ENCODE results near the gene IQGAP3. TPM values are rescaled to one million over a fixed set of nuclear protein-coding genes. Genes with fewer than 3 reads are reported as not detected.

The IQGAP3 gene
- total and polyA plus RNA-seq, 9 donors: 5.3 to 11.8 (median 8.0) TPM

GRCh38 chr1:156532374-156532773, 40.0 kb downstream of the IQGAP3 start:
- no peak overlapping the region for H3K4me3 ChIP-seq (ENCODE audit: low read length)
- no peaks in the 10 kb centered on the region for H3K9me3 ChIP-seq (replicated peaks; ENCODE audit: control insufficient read depth, low read depth, low read length)
- no peaks in the 10 kb centered on the region for H3K27me3 ChIP-seq (ENCODE audit: control insufficient read depth, insufficient read depth, low read length)
- peaks cover 62% of the 10 kb centered on the region for H3K36me3 ChIP-seq (ENCODE audit: control insufficient read depth, insufficient read depth, low read length)
- no peak overlapping the region for H3K27ac ChIP-seq (ENCODE audit: low read length)
- peaks cover 5% of the 10 kb centered on the region for H3K4me1 ChIP-seq (ENCODE audit: control insufficient read depth, insufficient read depth, low read length)
- DNase-seq: no peak
- 83% methylated on average over 1 of the region's 4 CpGs for WGBS (ENCODE audit: insufficient coverage)

- H3K4me3 ChIP-seq (ENCODE audit: low read length): no peak overlapping the region
- WGBS (ENCODE audit: insufficient coverage): 94% methylated on average over 9 of the region's 18 CpGs
- H3K36me3 ChIP-seq (ENCODE audit: control insufficient read depth, insufficient read depth, low read length): peaks cover 55% of the 10 kb centered on the region
- H3K27me3 ChIP-seq (ENCODE audit: control insufficient read depth, insufficient read depth, low read length): no peaks in the 10 kb centered on the region
- no peak for DNase-seq
- no peaks in the 10 kb centered on the region for H3K9me3 ChIP-seq (replicated peaks; ENCODE audit: control insufficient read depth, low read depth, low read length)
- H3K4me1 ChIP-seq (ENCODE audit: control insufficient read depth, insufficient read depth, low read length): peaks cover 15% of the 10 kb centered on the region
- H3K27ac ChIP-seq (ENCODE audit: low read length): no peak overlapping the region
These were observed 42.4 kb downstream of the IQGAP3 start for GRCh38 chr1:156530006-156530405.

- Histone ChIP-seq H3K4me3 (ENCODE audit: low read length) (no peak overlapping the region), H3K27ac (ENCODE audit: low read length) (no peak overlapping the region), H3K4me1 (ENCODE audit: control insufficient read depth, insufficient read depth, low read length) (peaks cover 19% of the 10 kb centered on the region), H3K27me3 (ENCODE audit: control insufficient read depth, insufficient read depth, low read length) (no peaks in the 10 kb centered on the region), H3K9me3 (replicated peaks; ENCODE audit: control insufficient read depth, low read depth, low read length) (no peaks in the 10 kb centered on the region), H3K36me3 (ENCODE audit: control insufficient read depth, insufficient read depth, low read length) (peaks cover 48% of the 10 kb centered on the region)
- WGBS (ENCODE audit: insufficient coverage): 87% methylated on average over 7 of the region's 8 CpGs
- DNase-seq: no peak
These were observed 43.4 kb downstream of the IQGAP3 start for GRCh38 chr1:156528875-156529425.

GRCh38 chr1:156528231-156528630, 44.1 kb downstream of the IQGAP3 start:
- H3K27ac ChIP-seq (ENCODE audit: low read length): no peak overlapping the region
- H3K9me3 ChIP-seq (replicated peaks; ENCODE audit: control insufficient read depth, low read depth, low read length): no peaks in the 10 kb centered on the region
- H3K36me3 ChIP-seq (ENCODE audit: control insufficient read depth, insufficient read depth, low read length): peaks cover 41% of the 10 kb centered on the region
- peaks cover 19% of the 10 kb centered on the region for H3K4me1 ChIP-seq (ENCODE audit: control insufficient read depth, insufficient read depth, low read length)
- H3K4me3 ChIP-seq (ENCODE audit: low read length): no peak overlapping the region
- H3K27me3 ChIP-seq (ENCODE audit: control insufficient read depth, insufficient read depth, low read length): no peaks in the 10 kb centered on the region
- no peak for DNase-seq
- WGBS (ENCODE audit: insufficient coverage): 93% methylated on average over 2 of the region's 5 CpGs

- 88% methylated on average over 1 of the region's 2 CpGs for WGBS (ENCODE audit: insufficient coverage)
- H3K27ac ChIP-seq (ENCODE audit: low read length): no peak overlapping the region
- no peak for DNase-seq
- peaks cover 19% of the 10 kb centered on the region for H3K4me1 ChIP-seq (ENCODE audit: control insufficient read depth, insufficient read depth, low read length)
- no peaks in the 10 kb centered on the region for H3K27me3 ChIP-seq (ENCODE audit: control insufficient read depth, insufficient read depth, low read length)
- no peak overlapping the region for H3K4me3 ChIP-seq (ENCODE audit: low read length)
- no peaks in the 10 kb centered on the region for H3K9me3 ChIP-seq (replicated peaks; ENCODE audit: control insufficient read depth, low read depth, low read length)
- peaks cover 35% of the 10 kb centered on the region for H3K36me3 ChIP-seq (ENCODE audit: control insufficient read depth, insufficient read depth, low read length)
These were observed 44.8 kb downstream of the IQGAP3 start for GRCh38 chr1:156527584-156527983.

GRCh38 chr1:156525856-156526489, 46.4 kb downstream of the IQGAP3 start:
- Histone ChIP-seq H3K9me3 (replicated peaks; ENCODE audit: control insufficient read depth, low read depth, low read length) (no peaks in the 10 kb centered on the region), H3K36me3 (ENCODE audit: control insufficient read depth, insufficient read depth, low read length) (peaks cover 32% of the 10 kb centered on the region), H3K4me1 (ENCODE audit: control insufficient read depth, insufficient read depth, low read length) (peaks cover 19% of the 10 kb centered on the region), H3K27ac (ENCODE audit: low read length) (no peak overlapping the region), H3K4me3 (ENCODE audit: low read length) (no peak overlapping the region), H3K27me3 (ENCODE audit: control insufficient read depth, insufficient read depth, low read length) (no peaks in the 10 kb centered on the region)
- 50% methylated on average over 1 of the region's 2 CpGs for WGBS (ENCODE audit: insufficient coverage)
- DNase-seq: no peak

GRCh38 chr1:156525071-156525501, 47.3 kb downstream of the IQGAP3 start:
- Histone ChIP-seq H3K27ac (ENCODE audit: low read length) (peak overlapping the region; percentile 13), H3K4me3 (ENCODE audit: low read length) (no peak overlapping the region), H3K36me3 (ENCODE audit: control insufficient read depth, insufficient read depth, low read length) (peaks cover 25% of the 10 kb centered on the region), H3K27me3 (ENCODE audit: control insufficient read depth, insufficient read depth, low read length) (no peaks in the 10 kb centered on the region), H3K9me3 (replicated peaks; ENCODE audit: control insufficient read depth, low read depth, low read length) (no peaks in the 10 kb centered on the region), H3K4me1 (ENCODE audit: control insufficient read depth, insufficient read depth, low read length) (peaks cover 19% of the 10 kb centered on the region)
- WGBS (ENCODE audit: insufficient coverage): 25% methylated on average over 2 of the region's 6 CpGs
- DNase-seq: peak; percentile 39

- WGBS (ENCODE audit: insufficient coverage): 75% methylated on average over 3 of the region's 3 CpGs
- no peak overlapping the region for H3K4me3 ChIP-seq (ENCODE audit: low read length)
- no peaks in the 10 kb centered on the region for H3K27me3 ChIP-seq (ENCODE audit: control insufficient read depth, insufficient read depth, low read length)
- peak overlapping the region; percentile 13 for H3K27ac ChIP-seq (ENCODE audit: low read length)
- H3K9me3 ChIP-seq (replicated peaks; ENCODE audit: control insufficient read depth, low read depth, low read length): no peaks in the 10 kb centered on the region
- peaks cover 19% of the 10 kb centered on the region for H3K4me1 ChIP-seq (ENCODE audit: control insufficient read depth, insufficient read depth, low read length)
- H3K36me3 ChIP-seq (ENCODE audit: control insufficient read depth, insufficient read depth, low read length): peaks cover 22% of the 10 kb centered on the region
- DNase-seq: no peak
These were observed 47.9 kb downstream of the IQGAP3 start for GRCh38 chr1:156524481-156524869.

- no CpG with 5 or more reads among the region's 2 CpGs for WGBS (ENCODE audit: insufficient coverage)
- Histone ChIP-seq H3K36me3 (ENCODE audit: control insufficient read depth, insufficient read depth, low read length) (peaks cover 17% of the 10 kb centered on the region), H3K27me3 (ENCODE audit: control insufficient read depth, insufficient read depth, low read length) (no peaks in the 10 kb centered on the region), H3K4me1 (ENCODE audit: control insufficient read depth, insufficient read depth, low read length) (peaks cover 19% of the 10 kb centered on the region), H3K27ac (ENCODE audit: low read length) (no peak overlapping the region), H3K9me3 (replicated peaks; ENCODE audit: control insufficient read depth, low read depth, low read length) (no peaks in the 10 kb centered on the region), H3K4me3 (ENCODE audit: low read length) (no peak overlapping the region)
- DNase-seq: no peak
These were observed 48.4 kb downstream of the IQGAP3 start for GRCh38 chr1:156523801-156524480.

- H3K4me3 ChIP-seq (ENCODE audit: low read length): no peak overlapping the region
- H3K4me1 ChIP-seq (ENCODE audit: control insufficient read depth, insufficient read depth, low read length): peaks cover 14% of the 10 kb centered on the region
- H3K27me3 ChIP-seq (ENCODE audit: control insufficient read depth, insufficient read depth, low read length): no peaks in the 10 kb centered on the region
- H3K27ac ChIP-seq (ENCODE audit: low read length): no peak overlapping the region
- no peaks in the 10 kb centered on the region for H3K9me3 ChIP-seq (replicated peaks; ENCODE audit: control insufficient read depth, low read depth, low read length)
- DNase-seq: no peak
- peaks cover 10% of the 10 kb centered on the region for H3K36me3 ChIP-seq (ENCODE audit: control insufficient read depth, insufficient read depth, low read length)
These were observed 49.9 kb downstream of the IQGAP3 start for GRCh38 chr1:156522443-156522970.
